Left lung (tissue), 10 donors: ENCODE results near the gene ZNF837. TPM values are rescaled to one million over a fixed set of nuclear protein-coding genes. Genes with fewer than 3 reads are reported as not detected.

Experiments used
- ATAC-seq: fragments of 200-7000 bp; cut with Tn5 transposase; one replicate; pipeline ENCODE4 v1.9.1; 2020; ENCODE audit warnings: moderate library complexity
- DNase-seq, 4 donors: peaks; one replicate each; pipeline ENCODE4 v3.0.0-alpha.2; 2013 to 2020
- H3K27ac ChIP-seq, 2 donors: fragments of 200-600 bp; sonication (generic) in 1 of 2; one replicate each; pipeline versions ENCODE4 v1.5.0 to v1.8.0; 2020 to 2021
- H3K27me3 ChIP-seq, 2 donors: fragments of 200-600 bp; sonication (generic) in 1 of 2; one replicate each; pipeline versions ENCODE4 v1.5.0 to v1.8.0; 2020 to 2021
- H3K36me3 ChIP-seq, 2 donors: fragments of 200-600 bp; sonication (generic) in 1 of 2; one replicate each; pipeline versions ENCODE4 v1.5.0 to v1.8.0; 2020 to 2021
- H3K4me1 ChIP-seq, 2 donors: fragments of 200-600 bp; one replicate each; pipeline ENCODE4 v1.8.0; 2021
- H3K4me3 ChIP-seq, 2 donors: fragments of 200-600 bp; sonication (generic) in 1 of 2; one replicate each; pipeline versions ENCODE4 v1.5.0 to v1.8.0; 2020 to 2021; ENCODE audit warnings: mild to moderate bottlenecking in 1 of 2
- H3K9me3 ChIP-seq, 2 donors: fragments of 200-600 bp; sonication (generic) in 1 of 2; one replicate each; pipeline versions ENCODE4 v1.5.0 to v1.8.0; 2020 to 2021
- intact Hi-C, 2 donors: fragments of 100-400 bp; cut with DNase I; formaldehyde crosslinking; loops; one replicate each; pipeline versions ENCODE4 v1.11.2 to v1.14.2; 2022
- polyA plus RNA-seq, 6 donors: library from polyadenylated mRNA; unstranded; fragments of 120-200 nt; gene quantifications; one replicate each; pipeline ENCODE4 v1.2.1, GENCODE V29; 2013; ENCODE audit not compliant: insufficient read length in 6 of 6
- total RNA-seq, 2 donors: library from RNA; stranded (reverse); fragmentation: NEBNext Ultra II Directional; extraction: Animal tissue kit (Norgen Biotek cat#: 25700); gene quantifications; one replicate each; pipeline ENCODE4 v1.2.1, GENCODE V29; 2021
- TF ChIP-seq, protein P1 (sequence below), 2 donors: fragments of 200-600 bp; sonication (generic) in 1 of 2; IDR thresholded peaks; one replicate each; pipeline versions ENCODE4 v1.5.0 to v1.8.0; 2021; ENCODE audit warnings: antibody characterized with exemption in 2 of 2
- donor health status: DM: no; HTN: yes; CAD: no.
- donor health status: DM: no; HTN: no; CAD: no.

ZNF837 gene
- total and polyA plus RNA-seq, 8 donors = 1.7 to 3.7 (median 2.5) TPM

DNA sequence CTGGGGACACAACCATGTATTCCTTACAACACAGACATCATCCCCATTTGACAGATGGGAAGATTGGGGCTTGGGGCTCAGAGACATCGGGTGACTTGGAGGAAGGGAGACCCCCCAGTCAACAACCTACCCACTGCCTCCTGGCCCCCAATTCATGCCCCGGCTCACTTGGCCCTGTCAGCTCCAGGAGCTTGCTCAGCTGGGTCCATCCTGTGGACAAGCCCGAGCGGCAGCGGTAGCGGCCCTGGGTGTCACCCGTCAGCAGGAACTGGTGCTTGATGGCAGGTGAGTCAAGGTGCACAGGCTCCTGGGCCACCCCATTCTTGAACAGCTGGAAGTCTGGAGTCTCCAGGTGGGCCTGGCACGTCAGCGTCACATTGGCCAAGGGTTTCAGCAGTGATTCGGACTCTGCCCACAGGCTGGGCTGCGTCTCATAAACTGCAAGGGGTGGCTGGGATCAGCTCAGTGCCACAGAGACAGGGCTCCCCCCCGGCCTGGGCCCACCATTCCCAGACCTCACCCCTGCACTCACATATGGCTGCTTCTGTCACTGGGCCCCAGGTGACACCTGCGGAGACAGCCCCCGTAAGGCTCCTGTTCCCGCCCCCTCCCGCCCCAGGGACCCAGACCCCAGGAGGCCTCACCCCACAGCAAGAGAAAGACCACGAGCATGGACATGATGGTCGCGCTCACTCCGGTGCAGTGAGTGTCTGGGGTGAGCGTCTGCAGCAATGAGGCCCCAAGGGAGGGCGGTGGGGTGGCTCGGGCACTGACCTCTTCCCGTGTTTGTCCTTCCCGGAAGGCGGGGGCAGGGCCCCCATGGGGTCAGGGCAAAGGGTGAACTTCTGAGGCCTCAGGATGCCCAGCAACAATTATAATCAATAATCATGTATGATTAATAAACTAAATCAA lies 27.8 kb downstream of the ZNF837 start, which contains the start of gene A1BG:
TSS of gene A1BG (minus strand) at position 733 of the 912 bp plus-strand sequence. CDS start at position 678, 55 bp downstream.
- DNase-seq = no peak
- Histone ChIP-seq H3K4me1 (peaks cover 0 to 35% of the 10 kb centered on the region in 2 donors), H3K27ac (no peak within 1 kb of the TSS), H3K4me3 (no peak within 1 kb of the TSS), H3K9me3 (no peaks in the 10 kb centered on the region), H3K36me3 (peaks cover 0 to 5% of the 10 kb centered on the region in 2 donors), H3K27me3 (peaks cover 39 to 96% of the 10 kb centered on the region in 2 donors)
- ATAC-seq = no peak
- TF ChIP-seq, protein P1, sequence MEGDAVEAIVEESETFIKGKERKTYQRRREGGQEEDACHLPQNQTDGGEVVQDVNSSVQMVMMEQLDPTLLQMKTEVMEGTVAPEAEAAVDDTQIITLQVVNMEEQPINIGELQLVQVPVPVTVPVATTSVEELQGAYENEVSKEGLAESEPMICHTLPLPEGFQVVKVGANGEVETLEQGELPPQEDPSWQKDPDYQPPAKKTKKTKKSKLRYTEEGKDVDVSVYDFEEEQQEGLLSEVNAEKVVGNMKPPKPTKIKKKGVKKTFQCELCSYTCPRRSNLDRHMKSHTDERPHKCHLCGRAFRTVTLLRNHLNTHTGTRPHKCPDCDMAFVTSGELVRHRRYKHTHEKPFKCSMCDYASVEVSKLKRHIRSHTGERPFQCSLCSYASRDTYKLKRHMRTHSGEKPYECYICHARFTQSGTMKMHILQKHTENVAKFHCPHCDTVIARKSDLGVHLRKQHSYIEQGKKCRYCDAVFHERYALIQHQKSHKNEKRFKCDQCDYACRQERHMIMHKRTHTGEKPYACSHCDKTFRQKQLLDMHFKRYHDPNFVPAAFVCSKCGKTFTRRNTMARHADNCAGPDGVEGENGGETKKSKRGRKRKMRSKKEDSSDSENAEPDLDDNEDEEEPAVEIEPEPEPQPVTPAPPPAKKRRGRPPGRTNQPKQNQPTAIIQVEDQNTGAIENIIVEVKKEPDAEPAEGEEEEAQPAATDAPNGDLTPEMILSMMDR (IDR thresholded peaks at IDR 0.05) = no peak
- intact Hi-C loops = no loop called here

DNA sequence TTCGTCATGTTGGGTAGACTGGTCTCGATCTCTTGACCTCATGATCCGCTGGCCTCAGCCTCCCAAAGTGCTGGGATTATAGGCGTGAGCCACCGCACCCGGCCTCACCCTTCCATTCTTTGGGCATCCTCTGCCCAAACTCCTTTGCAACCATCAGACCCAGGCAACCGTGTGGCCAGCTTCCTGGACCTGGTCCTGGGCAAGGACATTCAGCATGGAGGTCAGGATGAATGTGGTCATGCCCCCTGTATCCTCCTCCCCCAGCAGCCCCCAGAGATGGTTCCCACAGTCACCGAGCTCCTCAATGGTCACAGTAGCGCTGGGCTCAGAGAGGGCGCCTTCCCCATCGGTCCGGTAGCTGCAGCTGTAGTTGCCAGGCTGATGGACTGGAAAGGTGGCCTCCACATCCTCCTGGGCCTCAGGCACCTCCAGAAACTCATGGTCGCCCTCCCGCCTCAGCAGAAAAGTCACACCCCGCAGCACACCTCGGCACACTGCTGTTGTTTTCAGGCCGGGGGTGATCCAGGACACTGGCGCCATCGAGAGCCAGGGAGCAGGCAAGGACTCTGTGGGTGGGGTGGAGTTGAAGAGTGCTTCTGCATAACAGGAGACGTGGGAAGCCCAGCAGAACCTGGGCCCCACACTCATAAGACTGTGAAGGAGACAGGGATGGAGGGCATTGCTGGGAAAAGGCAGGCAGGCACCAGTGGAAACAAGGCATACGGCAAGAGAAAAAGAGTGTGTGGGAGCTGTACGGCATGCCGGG lies 28.7 kb downstream of the ZNF837 start:
- Histone ChIP-seq H3K4me3 (no peak overlapping the region), H3K36me3 (peaks cover 0 to 5% of the 10 kb centered on the region in 2 donors), H3K9me3 (no peaks in the 10 kb centered on the region), H3K4me1 (peaks cover 0 to 36% of the 10 kb centered on the region in 2 donors), H3K27me3 (peaks cover 40 to 96% of the 10 kb centered on the region in 2 donors), H3K27ac (no peak overlapping the region)
- intact Hi-C loops = no loop called here
- no peak for DNase-seq
- ATAC-seq = no peak
- TF ChIP-seq, protein P1 (IDR thresholded peaks at IDR 0.05) = no peak

DNA sequence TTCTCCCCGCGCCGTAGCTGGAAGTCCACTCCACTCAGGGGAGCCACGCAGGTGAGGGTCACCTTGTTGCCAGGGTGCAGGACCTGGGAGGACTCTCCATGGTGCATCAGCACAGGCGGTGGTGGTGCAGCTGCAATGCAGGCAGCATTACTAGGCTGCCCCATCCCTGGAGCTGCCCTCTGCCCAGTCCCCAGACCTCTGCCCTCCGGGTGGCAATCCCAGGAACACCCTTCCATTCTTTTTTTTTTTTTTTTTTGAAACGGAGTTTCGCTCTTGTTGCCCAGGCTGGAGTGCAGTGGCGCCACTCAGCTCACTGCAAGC lies 29.3 kb downstream of the ZNF837 start:
- Histone ChIP-seq H3K27ac (no peak overlapping the region), H3K27me3 (peaks cover 39 to 96% of the 10 kb centered on the region in 2 donors), H3K36me3 (peaks cover 0 to 5% of the 10 kb centered on the region in 2 donors), H3K4me3 (no peak overlapping the region), H3K4me1 (peaks cover 0 to 32% of the 10 kb centered on the region in 2 donors), H3K9me3 (no peaks in the 10 kb centered on the region)
- no peak for DNase-seq
- intact Hi-C loops = no loop called here
- TF ChIP-seq, protein P1 (IDR thresholded peaks at IDR 0.05) = no peak
- ATAC-seq = no peak

DNA sequence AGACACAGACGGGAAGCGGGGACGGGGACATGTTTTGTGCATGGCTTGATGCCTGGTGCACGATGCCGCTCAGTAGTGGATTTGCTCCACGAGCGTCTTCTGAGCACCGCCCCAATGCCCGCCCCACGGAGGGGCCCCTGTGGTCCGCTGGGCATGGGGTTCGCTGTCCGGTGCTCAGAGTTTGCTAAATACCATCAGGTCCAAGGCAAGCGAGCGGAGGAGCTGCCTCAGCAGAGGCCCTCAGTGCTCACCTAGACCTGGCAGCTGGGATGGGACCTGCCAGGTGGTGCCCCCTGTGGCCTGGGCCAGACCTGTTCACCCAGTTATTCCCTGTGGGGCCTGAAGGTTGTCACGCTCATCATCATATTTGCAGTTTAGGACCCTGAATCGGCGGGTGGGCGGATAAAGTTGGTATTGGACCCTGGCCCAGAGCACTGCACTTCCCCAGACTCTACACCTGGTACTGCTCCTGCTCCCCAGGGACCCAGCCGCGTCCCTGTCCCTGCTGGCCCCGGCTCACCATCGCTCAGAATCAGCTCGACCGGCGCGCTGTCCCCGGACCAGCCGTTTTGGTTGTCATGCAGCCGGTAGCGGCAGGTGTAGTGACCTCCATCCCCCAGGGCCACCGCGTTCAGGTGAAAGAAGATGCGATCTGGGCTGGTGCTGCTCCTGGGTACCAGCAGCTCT lies 29.8 kb downstream of the ZNF837 start:
- ATAC-seq (no peak), DNase-seq (no peak)
- Histone ChIP-seq H3K4me1 (peaks cover 0 to 28% of the 10 kb centered on the region in 2 donors), H3K9me3 (no peaks in the 10 kb centered on the region), H3K4me3 (no peak overlapping the region), H3K27ac (no peak overlapping the region), H3K36me3 (peaks cover 0 to 5% of the 10 kb centered on the region in 2 donors), H3K27me3 (peaks cover 35 to 96% of the 10 kb centered on the region in 2 donors)
- intact Hi-C loops = no loop called here
- TF ChIP-seq, protein P1 (IDR thresholded peaks at IDR 0.05) = no peak
